Endothelial cell (in vitro differentiated cells): ENCODE data around the gene IKBKG. TPM values are rescaled to one million over a fixed set of nuclear protein-coding genes. Genes with fewer than 3 reads are reported as not detected.

Experiments
- DNase-seq: peaks from one replicate; pipeline ENCODE4 v3.0.0; 2021; ENCODE audit warnings: low spot score
- H3K27ac Mint-ChIP-seq: one replicate; pipeline ENCODE4 v1.8.0; 2021; ENCODE audit warnings: mixed read lengths, inconsistent platforms; ENCODE audit not compliant: unreplicated experiment
- H3K27me3 Mint-ChIP-seq: one replicate; pipeline ENCODE4 v1.8.0; 2021; ENCODE audit warnings: mild to moderate bottlenecking, moderate library complexity, mixed read lengths, inconsistent platforms; ENCODE audit not compliant: unreplicated experiment
- H3K36me3 Mint-ChIP-seq: one replicate; pipeline ENCODE4 v1.8.0; 2021; ENCODE audit warnings: mild to moderate bottlenecking, low read depth, mixed read lengths, inconsistent platforms; ENCODE audit not compliant: unreplicated experiment
- H3K4me1 Mint-ChIP-seq: one replicate; pipeline ENCODE4 v1.8.0; 2021; ENCODE audit warnings: mild to moderate bottlenecking, mixed read lengths, inconsistent platforms; ENCODE audit not compliant: unreplicated experiment
- H3K4me3 Mint-ChIP-seq: one replicate; pipeline ENCODE4 v1.8.0; 2021; ENCODE audit warnings: mild to moderate bottlenecking, mixed read lengths, inconsistent platforms; ENCODE audit not compliant: unreplicated experiment
- H3K9me3 Mint-ChIP-seq: one replicate; pipeline ENCODE4 v1.8.0; 2021; ENCODE audit warnings: mixed read lengths, inconsistent platforms; ENCODE audit not compliant: unreplicated experiment
- total RNA-seq: library from RNA; stranded (reverse); fragmentation: NEBNext Ultra II Directional; extraction: Animal tissue kit (Norgen Biotek cat#: 25700); gene quantifications from one replicate; pipeline ENCODE4 v1.2.1, GENCODE V29; 2021; ENCODE audit not compliant: unreplicated experiment
- TF ChIP-seq, protein P1 (sequence below): fragments of 200-600 bp; sonication (generic); IDR thresholded peaks from one replicate; pipeline ENCODE4 v1.5.0; 2021; ENCODE audit warnings: antibody characterized with exemption; ENCODE audit not compliant: unreplicated experiment

IKBKG gene
- total RNA-seq, 1 donor from 2014 or later: 23.0 TPM

DNA sequence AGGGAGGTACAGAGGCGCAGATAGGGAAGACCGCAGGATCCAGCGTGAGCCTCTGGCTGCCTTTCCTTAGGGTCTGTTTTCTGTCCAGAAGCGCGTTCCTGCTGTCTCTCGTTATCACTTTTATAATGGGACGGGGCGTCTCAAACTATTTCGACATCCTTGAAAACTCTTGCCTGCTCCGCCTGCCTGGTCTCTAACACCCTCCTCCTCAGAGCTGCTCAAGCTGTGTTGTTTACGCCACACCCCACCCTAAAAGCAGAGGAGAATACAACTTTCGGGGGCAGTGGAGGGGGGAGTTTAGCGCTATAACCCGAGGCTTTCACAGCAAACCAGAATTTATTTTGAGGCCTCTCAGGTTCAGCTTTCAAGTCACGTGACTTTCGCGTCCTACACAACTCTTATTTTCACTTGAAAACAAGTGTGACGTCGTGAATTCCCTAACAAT, 30.7 kb upstream of the IKBKG start:
- TF ChIP-seq, protein P1, sequence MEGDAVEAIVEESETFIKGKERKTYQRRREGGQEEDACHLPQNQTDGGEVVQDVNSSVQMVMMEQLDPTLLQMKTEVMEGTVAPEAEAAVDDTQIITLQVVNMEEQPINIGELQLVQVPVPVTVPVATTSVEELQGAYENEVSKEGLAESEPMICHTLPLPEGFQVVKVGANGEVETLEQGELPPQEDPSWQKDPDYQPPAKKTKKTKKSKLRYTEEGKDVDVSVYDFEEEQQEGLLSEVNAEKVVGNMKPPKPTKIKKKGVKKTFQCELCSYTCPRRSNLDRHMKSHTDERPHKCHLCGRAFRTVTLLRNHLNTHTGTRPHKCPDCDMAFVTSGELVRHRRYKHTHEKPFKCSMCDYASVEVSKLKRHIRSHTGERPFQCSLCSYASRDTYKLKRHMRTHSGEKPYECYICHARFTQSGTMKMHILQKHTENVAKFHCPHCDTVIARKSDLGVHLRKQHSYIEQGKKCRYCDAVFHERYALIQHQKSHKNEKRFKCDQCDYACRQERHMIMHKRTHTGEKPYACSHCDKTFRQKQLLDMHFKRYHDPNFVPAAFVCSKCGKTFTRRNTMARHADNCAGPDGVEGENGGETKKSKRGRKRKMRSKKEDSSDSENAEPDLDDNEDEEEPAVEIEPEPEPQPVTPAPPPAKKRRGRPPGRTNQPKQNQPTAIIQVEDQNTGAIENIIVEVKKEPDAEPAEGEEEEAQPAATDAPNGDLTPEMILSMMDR: no peak
- Mint-ChIP-seq H3K27ac (peak overlapping the region; percentile 92), H3K27me3 (no peaks in the 10 kb centered on the region), H3K4me1 (peaks cover 2% of the 10 kb centered on the region), H3K4me3 (peak overlapping the region; percentile 84), H3K9me3 (no peaks in the 10 kb centered on the region), H3K36me3 (no peaks in the 10 kb centered on the region)
- no peak for DNase-seq

DNA sequence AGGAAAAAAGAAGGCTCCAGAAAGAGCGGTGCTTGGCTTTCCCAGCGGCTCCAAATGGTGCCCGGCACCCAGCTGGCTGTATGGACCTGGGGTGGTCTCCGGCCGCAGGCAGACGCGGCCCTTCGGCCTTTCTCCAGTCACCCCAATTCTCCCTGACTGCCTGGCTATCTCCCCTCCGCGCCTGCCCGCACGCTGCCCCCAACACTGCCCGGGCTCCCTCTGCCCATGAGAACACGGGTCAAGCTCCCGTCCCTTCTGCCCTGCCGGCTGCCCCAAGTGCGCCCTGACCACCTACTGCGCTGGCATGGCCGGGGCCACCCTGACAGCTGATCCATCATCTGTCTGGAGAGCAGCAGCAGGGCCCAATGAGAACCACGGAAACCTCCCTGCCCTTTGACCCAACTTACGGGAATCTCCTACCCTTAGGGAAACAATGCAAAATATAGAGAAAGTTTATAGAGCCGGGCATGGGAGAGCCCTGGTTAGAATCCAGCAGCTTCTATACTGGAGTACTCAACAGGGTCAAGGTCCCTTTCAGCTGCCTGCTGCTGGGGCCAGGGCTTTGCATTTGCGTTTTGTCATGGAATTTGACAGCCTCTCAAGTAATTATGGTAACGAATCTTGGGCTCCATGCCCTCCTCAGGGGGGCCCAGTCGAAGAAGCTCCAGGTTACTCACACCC, 30.2 kb upstream of the IKBKG start:
- H3K4me3 Mint-ChIP-seq: no peak overlapping the region
- H3K27ac Mint-ChIP-seq: no peak overlapping the region
- H3K36me3 Mint-ChIP-seq: no peaks in the 10 kb centered on the region
- DNase-seq: no peak
- H3K4me1 Mint-ChIP-seq: peaks cover 2% of the 10 kb centered on the region
- TF ChIP-seq, protein P1: no peak
- H3K9me3 Mint-ChIP-seq: no peaks in the 10 kb centered on the region
- H3K27me3 Mint-ChIP-seq: no peaks in the 10 kb centered on the region

DNA sequence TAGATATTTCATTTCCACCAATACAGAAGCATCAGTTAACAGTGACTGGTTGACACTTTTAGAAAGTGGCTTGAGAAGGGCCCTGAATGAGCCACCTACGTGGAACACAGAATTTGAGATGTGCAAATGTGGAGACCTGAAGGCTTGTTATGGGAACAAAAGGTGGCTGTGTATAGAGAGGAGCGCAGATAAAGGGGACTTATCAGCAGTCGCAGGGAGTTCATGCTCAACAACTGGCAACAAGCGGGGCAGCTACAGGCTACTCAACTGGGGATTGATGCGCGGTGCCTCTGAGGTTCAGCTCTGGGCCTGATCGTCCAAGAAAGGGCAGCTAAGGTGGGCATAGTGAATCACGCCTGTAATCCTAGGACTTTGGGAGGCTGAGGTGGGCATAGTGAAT, 28.0 kb upstream of the IKBKG start:
- Mint-ChIP-seq H3K4me1 (peaks cover 2% of the 10 kb centered on the region), H3K4me3 (no peak overlapping the region), H3K27ac (no peak overlapping the region), H3K9me3 (no peaks in the 10 kb centered on the region), H3K36me3 (no peaks in the 10 kb centered on the region), H3K27me3 (no peaks in the 10 kb centered on the region)
- no peak for DNase-seq
- TF ChIP-seq, protein P1: no peak

DNA sequence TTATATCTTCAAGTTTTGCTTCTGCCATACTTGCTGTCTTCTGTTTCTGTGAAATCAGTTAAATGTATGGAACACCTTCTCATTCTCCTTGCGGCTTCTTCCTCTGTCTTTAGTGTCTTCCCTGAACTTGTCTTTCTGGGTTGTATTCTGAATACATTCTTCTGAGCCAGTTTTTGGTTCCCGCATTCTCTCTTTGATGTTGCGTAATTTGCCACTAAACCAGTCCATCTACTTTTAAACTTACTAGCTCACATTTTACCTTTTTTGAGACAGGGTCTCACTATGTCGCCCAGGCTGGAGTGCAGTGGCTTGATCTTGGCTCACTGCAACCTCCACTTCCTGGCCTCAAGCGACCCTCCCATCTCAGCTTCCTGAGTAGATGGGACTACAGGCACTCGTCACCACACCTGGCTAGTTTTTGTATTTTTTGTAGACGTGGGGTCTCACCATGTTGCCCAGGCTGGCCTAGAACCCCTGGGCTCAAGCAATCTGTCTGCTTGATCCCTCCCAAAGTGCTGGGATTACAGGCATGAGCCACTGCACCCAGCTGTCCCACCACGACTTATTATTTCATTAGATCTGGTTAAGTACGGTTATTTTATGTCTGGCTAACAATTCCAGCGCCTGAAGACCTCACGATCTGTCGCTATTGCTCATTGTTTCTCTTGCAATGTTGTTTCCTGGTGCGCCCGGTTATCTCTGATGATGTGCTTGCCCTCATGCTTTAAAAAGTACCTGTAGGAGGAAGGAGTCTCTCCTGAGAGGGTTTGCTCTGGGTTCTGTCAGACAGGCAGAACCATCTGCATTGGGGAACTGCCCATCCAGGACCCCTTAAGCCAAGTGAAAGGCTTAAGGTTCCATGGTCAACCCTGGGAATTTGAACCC, 21.6 kb upstream of the IKBKG start:
- no peaks in the 10 kb centered on the region for H3K27me3 Mint-ChIP-seq
- no peak overlapping the region for H3K4me3 Mint-ChIP-seq
- no peaks in the 10 kb centered on the region for H3K9me3 Mint-ChIP-seq
- no peak overlapping the region for H3K27ac Mint-ChIP-seq
- H3K36me3 Mint-ChIP-seq: no peaks in the 10 kb centered on the region
- H3K4me1 Mint-ChIP-seq: no peaks in the 10 kb centered on the region
- no peak for DNase-seq
- TF ChIP-seq, protein P1: no peak
